HepG2 (cell line): ENCODE results near the gene FBXO9. TPM values are rescaled to one million over a fixed set of nuclear protein-coding genes. Genes with fewer than 3 reads are reported as not detected.
A peak's percentile ranks its signal among the peaks of the same experiment; 100 is the strongest.

Source experiments
- EP300 ChIP-seq, 3 experiments: sonication (generic) in 1 of 3; formaldehyde crosslinking in 1 of 3; IDR thresholded peaks; 2 replicates each; pipeline versions ENCODE4 v1.5.1 to v1.6.1; 2011 to 2020; ENCODE audit warnings: low read depth in 2 of 3, low read length in 2 of 3, borderline replicate concordance in 1 of 3, improper control_type of control experiment in 1 of 3, mild to moderate bottlenecking in 1 of 3, missing genetic modification reagents in 1 of 3, moderate library complexity in 1 of 3
- GFI1 ChIP-seq: sonication (generic); formaldehyde crosslinking; IDR thresholded peaks from 2 replicates; pipeline ENCODE4 v1.5.0; 2020; ENCODE audit warnings: missing genetic modification reagents, mild to moderate bottlenecking, borderline replicate concordance
- KLF16 ChIP-seq, 2 experiments: sonication (generic) in 1 of 2; formaldehyde crosslinking in 1 of 2; IDR thresholded peaks; 2 replicates each; pipeline versions ENCODE4 v1.6.1 to v1.8.0; 2016 to 2023; ENCODE audit warnings: missing genetic modification reagents in 2 of 2, missing compliant biosample characterization in 1 of 2
- SP140L ChIP-seq: sonication (generic); formaldehyde crosslinking; IDR thresholded peaks from 2 replicates; pipeline ENCODE4 v1.4.0; 2020; ENCODE audit warnings: missing genetic modification reagents, borderline replicate concordance
- SUZ12 ChIP-seq: fragments of 150-350 bp; IDR thresholded peaks from 2 replicates; pipeline ENCODE4 v1.6.1; 2014; ENCODE audit warnings: low read depth, low read length
- ZNF431 ChIP-seq: sonication (generic); formaldehyde crosslinking; IDR thresholded peaks from 2 replicates; pipeline ENCODE4 v1.9.0; 2022; ENCODE audit warnings: missing genetic modification reagents, low read depth, mild to moderate bottlenecking, borderline replicate concordance
- ZNF850 ChIP-seq: sonication (generic); formaldehyde crosslinking; conservative IDR thresholded peaks from 2 replicates; pipeline ENCODE4 v1.9.0; 2021; ENCODE audit warnings: mild to moderate bottlenecking, missing genetic modification reagents
- polyA plus RNA-seq, 8 experiments: library from polyadenylated mRNA; depleted of rRNA in 3 of 8; stranded (reverse) in 7 of 8; unstranded in 1 of 8; fragments of >200 nt; fragmentation: Illumina TruSeq in 4 of 8; extraction: Trizol in 4 of 8; gene quantifications; 2 replicates each; pipeline versions ENCODE4 v1.2.1 to v1.2.3, GENCODE V29; 2011 to 2016; ENCODE audit warnings: low read depth in 4 of 8, missing spikeins in 1 of 8, mixed read lengths in 1 of 8; ENCODE audit not compliant: insufficient read depth in 1 of 8
- total RNA-seq, 5 experiments: library from RNA; depleted of rRNA; stranded (reverse); fragments of >200 nt; fragmentation: Illumina TruSeq; extraction: Trizol; gene quantifications; 2 replicates each; pipeline ENCODE4 v1.2.3, GENCODE V29; 2016; ENCODE audit warnings: low read depth in 1 of 5
- TF ChIP-seq, protein P1 (sequence below): sonication (generic); formaldehyde crosslinking; IDR thresholded peaks from 2 replicates; pipeline ENCODE4 v1.4.0; 2020; ENCODE audit warnings: missing genetic modification reagents, borderline replicate concordance
- TF ChIP-seq, protein P2 (sequence below): sonication (generic); formaldehyde crosslinking; conservative IDR thresholded peaks from 2 replicates; pipeline ENCODE4 v1.4.0; 2020; ENCODE audit warnings: missing genetic modification reagents
- TF ChIP-seq, protein P3 (sequence below): sonication (generic); formaldehyde crosslinking; IDR thresholded peaks from 2 replicates; pipeline ENCODE4 v1.5.0; 2020; ENCODE audit warnings: missing genetic modification reagents
- TF ChIP-seq, protein P4 (sequence below): sonication (generic); formaldehyde crosslinking; IDR thresholded peaks from 2 replicates; pipeline ENCODE4 v1.8.1; 2023; ENCODE audit warnings: mild to moderate bottlenecking, missing genetic modification reagents

FBXO9 gene
- total and polyA plus RNA-seq, 2 of the 13 experiments (the other 11 are each of a cell fraction or from before 2014, with no cell fraction given): 64.3 to 98.4 TPM

DNA sequence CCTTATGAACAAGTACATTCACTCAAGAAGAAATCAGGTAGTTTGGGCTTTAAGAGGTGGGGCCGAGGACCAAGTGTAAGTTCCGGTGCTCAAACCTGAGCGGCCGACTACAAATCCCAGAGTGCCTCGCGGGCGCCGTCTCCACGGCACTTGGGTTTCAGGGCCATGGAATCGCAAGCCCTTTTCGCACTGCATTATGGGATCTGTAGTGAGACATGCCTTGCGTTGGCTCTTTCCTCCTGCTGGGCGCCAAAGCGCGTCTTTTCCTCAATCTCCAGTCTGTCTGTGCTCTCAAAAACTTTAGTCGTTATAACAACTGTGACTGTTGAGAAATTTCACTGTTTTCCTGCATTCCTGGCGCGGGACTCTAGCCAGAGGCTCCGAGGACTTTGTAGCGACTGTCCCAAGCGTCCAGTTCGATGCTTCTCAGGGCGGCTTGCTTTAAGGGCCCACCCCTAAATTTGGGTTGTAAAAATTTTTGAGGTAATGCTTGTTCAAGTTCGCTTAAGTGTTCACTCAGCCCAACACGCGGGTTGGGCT lies 408 bp upstream of the FBXO9 start (continued):
- TF ChIP-seq ZNF431 (CRISPR knock-in tag): no peak
- TF ChIP-seq KLF16 (CRISPR knock-in tag; IDR thresholded peaks at IDR 0.05): no peak
- TF ChIP-seq, protein P1, sequence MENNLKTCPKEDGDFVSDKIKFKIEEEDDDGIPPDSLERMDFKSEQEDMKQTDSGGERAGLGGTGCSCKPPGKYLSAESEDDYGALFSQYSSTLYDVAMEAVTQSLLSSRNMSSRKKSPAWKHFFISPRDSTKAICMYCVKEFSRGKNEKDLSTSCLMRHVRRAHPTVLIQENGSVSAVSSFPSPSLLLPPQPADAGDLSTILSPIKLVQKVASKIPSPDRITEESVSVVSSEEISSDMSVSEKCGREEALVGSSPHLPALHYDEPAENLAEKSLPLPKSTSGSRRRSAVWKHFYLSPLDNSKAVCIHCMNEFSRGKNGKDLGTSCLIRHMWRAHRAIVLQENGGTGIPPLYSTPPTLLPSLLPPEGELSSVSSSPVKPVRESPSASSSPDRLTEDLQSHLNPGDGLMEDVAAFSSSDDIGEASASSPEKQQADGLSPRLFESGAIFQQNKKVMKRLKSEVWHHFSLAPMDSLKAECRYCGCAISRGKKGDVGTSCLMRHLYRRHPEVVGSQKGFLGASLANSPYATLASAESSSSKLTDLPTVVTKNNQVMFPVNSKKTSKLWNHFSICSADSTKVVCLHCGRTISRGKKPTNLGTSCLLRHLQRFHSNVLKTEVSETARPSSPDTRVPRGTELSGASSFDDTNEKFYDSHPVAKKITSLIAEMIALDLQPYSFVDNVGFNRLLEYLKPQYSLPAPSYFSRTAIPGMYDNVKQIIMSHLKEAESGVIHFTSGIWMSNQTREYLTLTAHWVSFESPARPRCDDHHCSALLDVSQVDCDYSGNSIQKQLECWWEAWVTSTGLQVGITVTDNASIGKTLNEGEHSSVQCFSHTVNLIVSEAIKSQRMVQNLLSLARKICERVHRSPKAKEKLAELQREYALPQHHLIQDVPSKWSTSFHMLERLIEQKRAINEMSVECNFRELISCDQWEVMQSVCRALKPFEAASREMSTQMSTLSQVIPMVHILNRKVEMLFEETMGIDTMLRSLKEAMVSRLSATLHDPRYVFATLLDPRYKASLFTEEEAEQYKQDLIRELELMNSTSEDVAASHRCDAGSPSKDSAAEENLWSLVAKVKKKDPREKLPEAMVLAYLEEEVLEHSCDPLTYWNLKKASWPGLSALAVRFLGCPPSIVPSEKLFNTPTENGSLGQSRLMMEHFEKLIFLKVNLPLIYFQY (CRISPR knock-in tag): 0 out of 2 replicates have a peak, but pooled peaks have one; percentile 39
- peak; percentile 81 for TF ChIP-seq SP140L (CRISPR knock-in tag)
- 0 out of 4 replicates have a peak, but pooled peaks of 1 of the 2 experiments have one; percentile 11 for TF ChIP-seq EP300 (IDR thresholded peaks at IDR 0.05; ENCODE audit: low read depth in 2 of 2, low read length in 2 of 2)
- no peak for TF ChIP-seq EP300 (CRISPR knock-in tag; IDR thresholded peaks at IDR 0.05; ENCODE audit: borderline replicate concordance)
- TF ChIP-seq, protein P2, sequence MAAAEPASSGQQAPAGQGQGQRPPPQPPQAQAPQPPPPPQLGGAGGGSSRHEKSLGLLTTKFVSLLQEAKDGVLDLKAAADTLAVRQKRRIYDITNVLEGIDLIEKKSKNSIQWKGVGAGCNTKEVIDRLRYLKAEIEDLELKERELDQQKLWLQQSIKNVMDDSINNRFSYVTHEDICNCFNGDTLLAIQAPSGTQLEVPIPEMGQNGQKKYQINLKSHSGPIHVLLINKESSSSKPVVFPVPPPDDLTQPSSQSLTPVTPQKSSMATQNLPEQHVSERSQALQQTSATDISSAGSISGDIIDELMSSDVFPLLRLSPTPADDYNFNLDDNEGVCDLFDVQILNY (CRISPR knock-in tag): peak; percentile 46; the same call in 1 of the 2 replicates
- no peak for TF ChIP-seq ZNF850
- no peak for TF ChIP-seq GFI1 (CRISPR knock-in tag)
- TF ChIP-seq SUZ12: peak; percentile 97
- TF ChIP-seq, protein P3, sequence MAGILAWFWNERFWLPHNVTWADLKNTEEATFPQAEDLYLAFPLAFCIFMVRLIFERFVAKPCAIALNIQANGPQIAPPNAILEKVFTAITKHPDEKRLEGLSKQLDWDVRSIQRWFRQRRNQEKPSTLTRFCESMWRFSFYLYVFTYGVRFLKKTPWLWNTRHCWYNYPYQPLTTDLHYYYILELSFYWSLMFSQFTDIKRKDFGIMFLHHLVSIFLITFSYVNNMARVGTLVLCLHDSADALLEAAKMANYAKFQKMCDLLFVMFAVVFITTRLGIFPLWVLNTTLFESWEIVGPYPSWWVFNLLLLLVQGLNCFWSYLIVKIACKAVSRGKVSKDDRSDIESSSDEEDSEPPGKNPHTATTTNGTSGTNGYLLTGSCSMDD (CRISPR knock-in tag): 0 out of 2 replicates have a peak, but pooled peaks have one; percentile 5
- TF ChIP-seq, protein P4, sequence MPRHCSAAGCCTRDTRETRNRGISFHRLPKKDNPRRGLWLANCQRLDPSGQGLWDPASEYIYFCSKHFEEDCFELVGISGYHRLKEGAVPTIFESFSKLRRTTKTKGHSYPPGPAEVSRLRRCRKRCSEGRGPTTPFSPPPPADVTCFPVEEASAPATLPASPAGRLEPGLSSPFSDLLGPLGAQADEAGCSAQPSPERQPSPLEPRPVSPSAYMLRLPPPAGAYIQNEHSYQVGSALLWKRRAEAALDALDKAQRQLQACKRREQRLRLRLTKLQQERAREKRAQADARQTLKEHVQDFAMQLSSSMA (CRISPR knock-in tag): peak; percentile 73
